Pons (tissue), 1 donor: ENCODE measurements around the gene ST8SIA1.

Experiments used
- DNase-seq: peaks from one replicate; pipeline ENCODE4 v3.0.0-alpha.2; 2016; ENCODE audit warnings: low spot score

Gene ST8SIA1

DNA sequence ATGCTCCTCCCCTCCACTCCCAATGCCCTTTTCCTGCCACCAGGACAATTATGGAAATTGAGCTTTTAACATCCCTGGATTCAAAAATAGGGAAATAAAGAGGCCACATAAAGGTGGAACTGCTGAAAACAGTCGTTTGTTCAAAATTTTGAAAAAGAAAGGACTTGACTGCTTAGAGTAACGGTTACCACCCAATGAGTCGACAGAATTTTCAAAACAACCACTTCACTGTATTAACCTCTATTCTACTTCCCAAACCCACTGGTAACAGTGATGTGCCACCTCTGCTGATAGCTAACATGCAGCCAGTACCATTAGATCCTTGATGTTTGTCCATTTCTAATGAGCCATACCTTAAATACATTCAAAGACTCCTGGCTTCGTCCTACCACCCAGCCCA is 4.9 kb downstream of the ST8SIA1 start:
- DNase-seq, result no peak

DNA sequence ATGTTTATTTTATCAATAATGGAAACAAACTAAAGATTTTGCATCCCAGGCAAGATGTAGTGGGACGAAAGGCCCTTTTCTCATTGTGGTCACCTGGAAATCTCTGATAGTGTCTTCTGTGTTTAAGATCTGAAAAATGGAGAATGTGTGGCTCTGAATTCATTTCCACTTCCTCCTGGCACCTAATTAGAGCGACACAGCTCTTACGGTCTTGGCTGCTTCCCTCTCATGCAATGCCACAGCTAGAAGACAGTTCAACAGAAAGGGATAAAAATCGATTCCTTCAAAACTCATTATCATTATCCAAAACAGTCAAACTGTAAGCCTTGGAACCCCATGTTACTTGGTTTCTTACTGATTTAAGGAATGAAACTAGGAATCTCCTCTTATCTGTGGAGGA is 9.3 kb downstream of the ST8SIA1 start:
- no peak for DNase-seq

DNA sequence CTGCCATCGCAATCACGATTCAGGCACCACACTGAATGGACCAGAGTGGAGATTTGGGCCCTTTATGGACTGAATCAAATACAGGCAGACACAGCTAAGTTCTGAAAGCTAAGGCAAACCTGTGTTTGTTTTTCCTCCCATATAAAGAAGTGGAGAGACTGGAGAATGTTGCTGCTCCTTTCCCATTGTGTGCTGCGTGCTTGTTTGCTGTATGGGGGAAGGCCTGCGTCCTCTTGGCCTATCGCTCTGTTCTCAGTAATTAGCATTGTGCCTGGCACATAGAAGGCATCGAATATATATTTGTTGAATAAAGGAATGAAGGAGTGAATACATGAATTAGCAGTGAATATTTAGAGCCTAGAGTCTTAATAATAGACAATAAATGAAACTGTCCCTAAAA is 12.4 kb downstream of the ST8SIA1 start:
- no peak for DNase-seq

DNA sequence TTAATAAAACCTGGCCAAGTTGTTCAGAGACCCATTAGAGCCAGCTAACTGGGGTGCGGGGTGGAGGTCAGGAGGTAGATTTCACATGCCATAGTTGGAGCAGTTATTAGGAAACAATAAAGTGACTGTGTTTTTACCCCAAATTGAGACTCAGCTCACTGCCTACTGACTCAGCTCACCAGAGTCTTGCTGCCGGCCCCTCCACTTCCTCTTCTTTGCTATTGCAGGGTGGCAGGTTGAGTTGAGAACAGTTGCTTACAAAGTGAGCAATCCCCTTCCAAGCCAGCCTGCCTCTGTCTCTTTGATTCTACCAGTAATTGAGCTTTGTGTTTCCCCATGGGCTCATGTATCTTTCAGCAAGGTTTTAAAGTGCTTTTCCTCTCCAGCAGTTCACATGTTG is 12.9 kb downstream of the ST8SIA1 start:
- DNase-seq, result no peak

DNA sequence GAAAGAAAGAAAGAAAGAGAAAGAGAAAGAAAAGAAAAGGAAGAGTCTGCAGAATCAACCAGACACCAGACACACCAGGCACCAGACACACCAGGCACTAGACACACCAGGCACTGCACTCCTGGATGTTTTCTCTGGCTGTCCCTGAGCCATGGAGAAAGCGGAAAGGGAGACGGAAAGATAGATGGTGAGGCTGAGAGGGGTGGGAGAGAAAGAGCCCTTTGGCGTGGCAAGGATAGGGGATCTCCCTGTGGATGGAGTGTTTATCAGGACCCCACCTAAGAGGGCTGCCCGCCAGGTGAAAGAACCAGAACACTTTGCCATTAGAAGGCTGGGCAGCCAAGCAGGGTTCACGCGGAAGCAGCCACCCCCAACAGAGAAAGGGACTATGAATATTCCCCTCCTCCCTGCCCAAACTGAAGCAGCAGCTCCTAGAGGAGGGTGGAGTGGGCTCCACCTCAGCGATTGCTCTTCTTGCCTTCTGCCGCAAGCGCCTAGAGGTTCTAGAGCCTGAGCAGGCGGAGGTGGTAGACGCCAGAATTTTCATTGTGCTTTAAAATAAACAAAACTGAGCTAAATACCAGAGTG is 13.4 kb downstream of the ST8SIA1 start:
- DNase-seq, result no peak

DNA sequence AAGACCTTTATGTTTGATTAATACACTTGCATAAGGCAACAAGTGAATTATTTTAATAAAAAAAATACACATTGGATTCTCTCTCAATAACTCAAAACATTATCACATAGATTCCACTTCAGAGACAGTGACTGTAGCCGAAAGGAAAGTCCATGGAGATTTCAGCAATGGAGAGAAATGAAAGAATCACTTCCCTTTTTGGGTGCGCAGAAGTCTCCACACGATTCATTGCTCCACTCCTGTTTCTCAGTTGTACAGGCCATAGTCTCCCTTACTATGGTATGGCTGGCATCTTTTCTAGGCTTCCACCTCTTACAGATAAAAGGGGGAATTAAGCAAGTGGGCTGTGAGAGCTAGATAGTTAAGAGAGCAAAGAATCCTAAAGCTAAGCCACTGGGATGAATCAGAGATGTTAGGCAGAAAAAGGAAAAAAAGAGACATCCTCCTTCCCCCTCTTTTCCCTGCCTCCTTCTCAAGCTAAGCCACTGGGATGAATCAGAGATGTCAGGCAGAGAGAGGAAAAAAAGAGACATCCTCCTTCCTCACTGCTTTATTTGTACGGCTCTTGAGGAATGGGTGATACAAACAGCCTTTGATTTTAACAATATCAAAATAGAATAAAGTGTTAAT is 16.3 kb downstream of the ST8SIA1 start:
- no peak for DNase-seq

DNA sequence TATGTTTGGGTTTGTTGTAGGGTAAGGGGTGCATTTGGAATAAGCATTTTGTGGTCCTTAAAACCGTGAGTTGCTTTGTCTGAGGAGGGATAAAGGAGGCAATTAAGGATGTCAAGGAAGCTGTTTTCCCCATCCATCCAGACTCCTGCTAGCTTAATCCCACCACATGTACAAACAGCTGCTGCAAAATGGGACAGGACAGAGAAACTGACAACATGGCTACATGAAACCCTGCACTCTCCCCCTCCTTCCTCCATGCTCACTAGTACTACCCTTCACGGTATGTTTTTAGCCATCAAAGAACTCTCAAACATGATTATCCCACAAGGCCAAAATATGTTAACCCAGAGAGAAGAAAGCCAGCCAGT is 20.6 kb downstream of the ST8SIA1 start:
- no peak for DNase-seq

DNA sequence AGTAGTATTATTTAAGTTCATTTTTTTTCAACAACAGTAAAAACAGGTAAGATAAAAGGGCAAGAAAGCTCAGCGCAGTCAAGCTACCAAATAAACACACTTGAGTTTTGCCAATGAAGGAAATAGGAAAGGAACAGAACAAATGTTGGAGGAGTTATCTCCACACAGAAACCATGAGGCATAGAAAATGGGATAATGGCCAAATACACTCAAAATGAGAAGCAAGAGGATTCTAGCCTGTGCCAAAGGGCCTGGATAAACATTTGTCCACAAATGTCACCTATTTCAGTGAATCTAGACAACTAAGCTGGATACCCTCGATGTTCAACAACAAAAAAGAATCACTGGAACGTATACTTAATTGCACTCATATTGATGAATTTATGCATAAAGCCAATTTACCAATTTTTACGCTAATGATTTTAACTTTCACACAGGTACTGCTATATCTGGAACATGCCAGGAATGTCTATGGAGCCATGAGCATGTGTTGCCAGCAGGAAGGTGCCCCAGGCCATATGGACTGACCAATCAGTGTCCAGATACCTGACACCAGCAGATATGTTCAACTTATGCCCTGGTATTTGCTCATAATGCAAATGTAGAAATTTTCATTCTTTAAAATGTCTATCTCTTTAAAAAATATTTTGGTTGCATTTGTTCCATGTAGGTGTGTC is 21.1 kb downstream of the ST8SIA1 start:
- no peak for DNase-seq

DNA sequence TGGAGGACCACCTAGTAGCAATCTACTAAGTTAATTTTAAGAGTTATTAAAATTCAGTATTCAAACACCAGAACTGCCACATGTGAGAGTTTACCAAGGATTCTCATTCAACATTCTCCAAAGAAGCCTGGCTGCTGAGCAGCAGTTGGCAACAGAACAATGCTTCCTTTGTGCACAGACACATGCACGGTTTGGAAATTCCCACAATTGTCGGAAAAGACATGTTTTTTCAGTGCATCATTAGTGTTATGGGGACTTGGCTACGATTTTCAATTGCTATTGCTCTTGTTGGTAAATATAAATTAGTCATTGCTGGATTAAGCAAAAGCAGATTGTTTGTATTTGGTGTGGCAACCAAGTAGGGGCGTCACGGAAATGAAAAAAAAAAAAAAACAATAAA is 22.2 kb downstream of the ST8SIA1 start:
- peak; percentile 94 for DNase-seq

DNA sequence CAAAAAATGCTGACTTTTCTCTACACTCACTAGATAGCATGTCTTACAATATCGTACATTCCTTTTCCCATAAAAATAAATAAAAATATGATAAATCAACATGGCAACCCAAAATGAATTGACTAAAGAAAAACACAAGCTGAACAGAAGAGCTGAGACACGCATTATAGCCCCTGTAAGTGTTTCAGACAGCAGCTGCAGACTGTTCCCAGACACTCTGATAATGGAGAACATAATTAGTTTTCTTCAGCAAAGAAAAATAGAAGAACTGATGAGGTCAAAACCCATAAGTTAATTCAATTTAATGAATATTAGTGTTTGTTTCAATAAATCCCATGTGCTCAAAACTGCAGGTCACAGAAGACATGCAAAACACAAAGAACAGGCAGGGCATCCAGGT is 23.8 kb downstream of the ST8SIA1 start:
- DNase-seq, result no peak

DNA sequence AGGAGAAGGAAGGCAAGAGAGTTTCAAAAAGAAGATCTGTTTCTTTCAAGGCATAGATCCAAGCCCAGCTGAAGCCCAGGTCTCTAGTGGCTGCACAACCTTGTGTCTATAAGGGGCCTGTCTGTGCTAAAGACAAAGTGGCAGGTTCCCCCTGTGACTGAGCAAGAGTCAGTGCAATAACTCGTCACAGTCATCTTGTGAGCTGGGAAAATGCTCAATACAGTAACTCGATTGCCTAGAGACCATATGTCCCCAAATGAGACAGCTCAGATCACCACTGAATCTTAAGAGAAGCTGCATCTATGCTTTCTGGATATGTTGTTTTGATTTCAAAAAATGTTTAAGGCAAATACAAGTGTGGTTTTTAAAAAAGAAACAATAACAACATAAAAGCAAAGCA is 24.2 kb downstream of the ST8SIA1 start:
- no peak for DNase-seq

DNA sequence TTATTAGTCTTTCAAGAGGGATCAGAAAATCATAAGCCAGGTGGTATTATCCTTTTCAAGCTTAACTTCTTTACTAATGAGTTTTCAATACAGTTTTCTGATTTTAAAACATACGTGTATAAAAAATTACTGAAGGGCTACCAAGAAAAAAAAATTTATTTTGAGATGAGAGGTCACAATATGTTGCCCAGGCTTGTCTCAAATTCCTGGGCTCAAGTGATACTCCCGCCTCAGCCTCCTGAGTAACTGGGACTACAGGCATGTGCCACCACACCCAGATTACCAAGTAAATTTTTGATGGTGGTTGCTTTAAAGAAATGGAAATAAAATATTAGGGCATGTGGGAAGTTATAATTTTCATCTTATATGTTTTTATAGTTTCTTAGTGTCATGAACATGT is 26.7 kb downstream of the ST8SIA1 start:
- DNase-seq, result no peak

DNA sequence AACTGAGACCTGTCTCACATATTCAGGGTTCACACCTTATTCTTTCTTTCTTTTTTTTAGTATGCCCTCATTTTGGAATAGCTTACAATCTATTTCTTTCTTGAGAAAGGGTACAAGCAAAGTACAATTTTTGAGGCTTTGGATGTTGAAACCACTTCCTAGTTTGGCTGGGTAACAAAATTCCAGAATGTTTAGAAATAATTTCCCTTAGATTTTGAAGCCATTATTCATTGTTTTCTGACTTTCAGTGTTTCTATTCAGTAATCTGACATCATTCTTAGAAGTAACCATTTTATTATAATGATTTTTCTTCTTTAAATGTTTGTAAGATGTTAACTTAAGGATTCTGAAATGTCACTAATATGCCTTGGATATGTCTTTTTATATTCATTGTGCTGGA is 28.2 kb downstream of the ST8SIA1 start:
- DNase-seq, result no peak

DNA sequence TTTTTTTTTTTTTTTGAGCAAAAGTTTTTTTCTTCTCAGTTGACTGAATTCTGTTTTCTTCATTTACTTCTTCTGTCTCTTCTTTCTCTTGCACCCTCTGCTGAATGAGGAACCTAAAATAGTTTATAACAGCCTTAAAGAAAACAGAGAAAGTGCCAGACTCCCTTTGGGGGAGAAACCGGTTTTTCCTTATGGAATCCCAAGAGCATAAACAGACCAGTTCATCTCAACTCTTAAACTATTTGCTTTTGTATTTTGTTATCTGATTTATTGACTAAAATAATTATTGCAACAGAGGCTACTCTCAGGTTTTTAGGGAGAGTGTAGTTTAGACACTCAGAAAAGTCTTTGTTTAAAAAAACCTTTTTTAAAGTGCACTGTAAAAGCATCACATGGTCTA is 30.2 kb downstream of the ST8SIA1 start:
- DNase-seq, result no peak

DNA sequence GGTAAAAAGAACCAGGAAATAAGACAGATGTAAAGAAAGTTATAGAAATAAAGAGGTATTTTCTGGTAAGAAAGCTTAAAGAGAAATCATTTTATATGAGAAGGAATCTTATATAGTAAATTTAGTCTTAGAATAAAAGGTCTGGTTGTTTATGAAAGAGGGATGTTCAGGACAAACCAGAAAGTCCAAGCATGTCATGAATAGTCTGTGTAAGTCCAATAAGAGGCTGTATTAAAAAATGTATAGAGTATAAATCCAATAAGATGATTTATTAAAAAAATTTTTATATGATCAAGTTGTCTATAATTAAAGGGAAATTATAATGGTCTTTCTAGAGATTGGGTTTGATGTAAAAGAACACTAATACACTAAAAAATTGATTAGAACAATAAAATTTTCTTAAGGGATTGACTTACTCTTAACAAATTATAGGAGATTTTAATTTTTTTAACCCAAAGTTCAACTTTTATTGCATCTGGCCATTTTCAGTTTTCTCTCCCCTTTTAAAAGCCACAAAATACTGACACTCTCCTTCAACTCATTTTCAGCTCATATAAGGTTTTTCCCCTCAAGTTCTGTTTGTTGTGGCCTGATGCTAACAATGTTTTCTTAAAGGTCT is 35.1 kb downstream of the ST8SIA1 start:
- DNase-seq, result no peak

DNA sequence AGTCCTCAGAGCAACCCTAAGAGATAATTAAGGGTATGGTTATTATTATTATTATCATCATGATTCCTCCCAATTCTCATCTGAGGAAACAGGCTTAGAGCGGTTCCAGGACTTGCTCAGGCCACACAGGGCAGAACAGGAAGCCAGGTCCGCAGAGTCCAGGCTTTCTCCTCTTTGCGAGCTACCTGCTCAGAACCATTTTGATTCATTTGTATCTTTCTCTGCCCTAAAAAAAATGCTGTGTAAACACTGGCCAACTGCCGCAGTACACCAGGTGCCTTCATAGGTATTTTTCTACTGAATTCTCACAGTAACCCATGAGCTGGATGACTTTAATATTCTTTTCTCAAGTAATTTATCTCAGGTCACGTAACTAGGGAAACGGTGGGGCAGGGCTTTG is 45.3 kb downstream of the ST8SIA1 start:
- no peak for DNase-seq

DNA sequence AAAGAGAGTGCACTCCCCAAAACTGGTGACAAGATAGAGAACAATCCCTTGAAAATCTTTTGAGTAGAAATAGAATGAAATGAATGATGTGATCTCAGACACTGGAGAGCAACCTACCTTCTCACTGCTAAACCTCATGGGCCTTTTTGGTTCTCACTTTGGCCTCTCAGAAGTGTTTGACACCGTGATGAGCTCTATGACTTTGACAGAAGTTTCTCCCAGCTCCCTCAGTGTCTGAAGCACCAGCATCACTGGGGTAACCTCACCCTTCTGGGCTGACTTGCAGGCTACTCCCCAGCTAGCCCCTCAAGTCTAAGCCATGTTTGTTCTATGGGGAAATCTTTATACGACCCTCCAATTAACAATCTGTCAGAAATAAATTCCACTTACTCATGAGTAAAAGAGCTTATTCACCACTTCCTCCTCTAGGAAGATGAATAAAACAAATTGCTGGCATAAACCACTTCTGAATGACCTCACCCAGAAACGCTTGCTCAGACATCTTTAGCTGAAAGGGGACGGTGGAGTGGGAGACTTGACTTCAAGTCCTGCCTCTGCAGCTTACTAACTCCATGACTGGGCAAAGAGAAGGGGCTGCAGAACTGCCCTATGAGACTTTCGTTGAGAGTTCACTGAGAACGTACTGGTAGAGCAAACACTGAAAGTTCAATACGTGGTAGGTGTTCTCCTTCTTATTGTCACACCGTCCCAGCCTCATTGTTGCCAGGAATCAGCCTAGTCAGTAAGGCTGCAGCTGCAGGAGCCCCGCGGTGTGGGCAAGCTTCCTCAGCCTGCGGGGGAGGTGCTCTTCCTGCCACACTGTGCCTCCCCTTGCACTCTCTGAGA is 46.5 kb downstream of the ST8SIA1 start:
- DNase-seq, result no peak

DNA sequence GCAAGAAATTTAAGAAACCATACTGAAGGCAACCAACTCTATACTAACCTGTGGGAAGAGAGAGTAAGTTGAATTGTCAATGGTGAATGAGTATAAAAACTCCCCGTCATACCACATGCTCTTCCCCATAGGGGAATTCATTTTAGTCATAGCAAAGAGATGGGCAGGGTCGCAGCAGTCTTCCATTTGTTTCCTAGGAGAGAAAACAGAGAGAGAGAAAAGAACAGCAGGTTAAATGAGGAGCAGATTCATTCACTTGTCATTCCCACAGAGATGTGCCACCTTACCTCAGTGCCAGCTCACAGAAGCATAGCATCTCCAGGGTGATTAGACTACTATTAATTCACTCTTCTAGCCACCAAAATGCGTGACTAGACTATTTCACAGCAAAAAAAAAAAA is 47.4 kb downstream of the ST8SIA1 start:
- no peak for DNase-seq

DNA sequence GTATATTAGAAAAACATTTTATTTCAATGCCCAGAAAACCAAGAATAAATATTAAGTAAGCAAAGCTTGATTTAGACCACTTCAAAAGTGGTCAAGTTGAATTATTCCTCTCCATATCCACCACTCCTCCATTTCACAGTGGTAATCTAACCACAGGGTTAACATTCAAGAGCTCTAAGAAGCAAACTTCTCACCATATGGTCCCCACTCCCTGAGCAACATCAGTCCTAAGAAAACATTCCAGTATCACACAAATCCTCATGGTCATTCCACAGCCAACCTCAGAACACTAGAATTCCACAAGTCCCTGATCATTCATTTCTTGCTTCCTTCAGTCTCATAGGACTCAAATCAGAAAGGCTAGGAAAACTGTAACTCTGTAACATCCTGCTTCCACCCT is 47.9 kb downstream of the ST8SIA1 start:
- DNase-seq, result no peak

DNA sequence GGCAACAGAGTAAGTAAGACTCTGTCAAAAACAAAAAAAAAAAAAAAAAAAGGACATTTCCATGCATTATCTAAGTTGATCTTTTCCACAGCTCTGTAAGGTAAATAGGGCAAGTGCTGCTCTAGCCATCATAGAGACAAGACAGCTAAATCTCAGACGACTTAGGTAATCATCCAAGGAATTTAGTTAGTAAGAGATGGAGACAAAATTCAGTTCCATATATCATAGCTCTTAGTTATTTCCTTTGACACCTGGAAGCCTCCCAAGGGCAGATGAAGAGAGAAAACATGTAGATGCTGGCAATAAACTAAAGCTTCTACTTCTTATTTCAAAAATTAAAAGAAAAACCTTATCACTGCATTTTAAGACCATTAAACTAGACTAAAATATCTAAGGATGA is 48.7 kb downstream of the ST8SIA1 start:
- no peak for DNase-seq

DNA sequence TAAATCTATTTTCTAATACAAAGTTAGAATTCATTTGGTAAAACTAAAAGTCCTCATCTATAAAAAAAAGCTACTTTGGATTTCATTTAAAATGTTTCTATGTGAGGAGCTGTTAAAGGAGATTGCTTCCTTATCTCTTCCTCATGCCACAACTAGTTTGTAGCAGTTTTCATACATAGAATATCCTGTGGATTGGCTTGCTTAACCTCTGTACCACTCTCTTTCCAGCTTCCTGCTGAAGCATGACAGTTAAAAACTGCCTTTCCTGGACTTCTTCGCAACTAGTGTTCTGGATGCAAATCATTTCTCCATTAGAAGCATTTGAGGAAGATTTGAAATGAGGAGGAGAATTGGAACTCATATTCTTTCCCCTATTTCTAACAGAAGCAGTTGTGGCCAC is 49.6 kb downstream of the ST8SIA1 start:
- no peak for DNase-seq

DNA sequence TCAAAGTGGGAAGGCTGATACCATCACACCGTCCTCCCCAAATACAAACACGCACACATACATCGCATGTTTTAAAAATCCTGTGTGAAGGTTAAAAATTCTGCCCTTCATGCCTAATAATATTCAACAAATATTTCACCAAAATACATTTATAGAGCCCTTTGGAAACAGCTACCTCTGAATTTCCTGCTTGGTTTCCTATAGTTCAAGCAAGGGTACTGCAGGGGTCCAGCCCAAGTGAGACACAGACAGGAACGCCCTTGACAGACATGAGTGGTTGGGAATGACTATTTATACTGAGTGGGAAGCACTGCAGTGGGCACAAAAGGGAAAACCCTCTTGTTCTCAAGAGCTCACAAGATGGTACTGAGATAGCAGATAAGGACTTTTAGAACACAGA is 51.0 kb downstream of the ST8SIA1 start:
- no peak for DNase-seq
